ENCODE measurements around the gene FEZ2.
A peak's percentile ranks its signal among the peaks of the same experiment; 100 is the strongest.

Gene FEZ2

GRCh38 chr2:36536776-36537175 is 61.2 kb downstream of the FEZ2 start:
- H3K4me3 ChIP-seq: no peak overlapping the region
- no peak for TF ChIP-seq Cebpa-rat (IDR thresholded peaks at IDR 0.05)
- peak overlapping the region in 3 of 11 experiments; percentile 6 to 33 (median 17); a peak in 5 of 22 replicates for H3K4me2 ChIP-seq
- H4K20me1 ChIP-seq: no peaks in the 10 kb centered on the region
- H3K9me3 ChIP-seq (replicated peaks in 1 of 11): peaks cover 0 to 21% (median 6%) of the 10 kb centered on the region in 11 experiments; a peak in 11 of 22 replicates
- no peak overlapping the region for H3K9ac ChIP-seq
- peak overlapping the region in 3 of 11 experiments; percentile 14 to 29 (median 16); a peak in 1 of 22 replicates for H3K27ac ChIP-seq
- peaks cover under 1 to 24% (median 16%) of the 10 kb centered on the region in 10 experiments; a peak in 19 of 20 replicates for H3K4me1 ChIP-seq
- H3K36me3 ChIP-seq: peaks cover 27 to 81% (median 60%) of the 10 kb centered on the region in 11 experiments; a peak in 21 of 22 replicates
- H3K27me3 ChIP-seq: no peaks in the 10 kb centered on the region

- TF ChIP-seq Cebpa-rat (IDR thresholded peaks at IDR 0.05): no peak
- H3K36me3 ChIP-seq: peaks cover 18 to 68% (median 44%) of the 10 kb centered on the region in 11 experiments; a peak in 21 of 22 replicates
These were observed 62.9 kb downstream of the FEZ2 start for GRCh38 chr2:36535099-36535498.

GRCh38 chr2:36534275-36534799 is 63.6 kb downstream of the FEZ2 start:
- Histone ChIP-seq H3K27ac (peak overlapping the region in 3 of 11 experiments; percentile 2 to 44 (median 25); a peak in 2 of 22 replicates), H3K9ac (no peak overlapping the region), H3K4me3 (no peak overlapping the region), H4K20me1 (no peaks in the 10 kb centered on the region), H3K36me3 (peaks cover 11 to 61% (median 39%) of the 10 kb centered on the region in 11 experiments; a peak in 21 of 22 replicates), H3K4me1 (peaks cover 23 to 43% (median 37%) of the 10 kb centered on the region in 10 experiments), H3K9me3 (replicated peaks in 1 of 11) (peaks cover 0 to 21% (median 6%) of the 10 kb centered on the region in 11 experiments; a peak in 11 of 22 replicates), H3K4me2 (no peak overlapping the region), H3K27me3 (no peaks in the 10 kb centered on the region)
- no peak for TF ChIP-seq Cebpa-rat (IDR thresholded peaks at IDR 0.05)

More at GRCh38 chr2:36535099-36535498, 62.9 kb downstream of the FEZ2 start:
- H3K27me3 ChIP-seq: no peaks in the 10 kb centered on the region
- H3K4me1 ChIP-seq: peaks cover 17 to 36% (median 29%) of the 10 kb centered on the region in 10 experiments
- no peak overlapping the region for H3K4me2 ChIP-seq
- H4K20me1 ChIP-seq: no peaks in the 10 kb centered on the region
- H3K9ac ChIP-seq: no peak overlapping the region
- no peak overlapping the region for H3K4me3 ChIP-seq
- H3K27ac ChIP-seq: no peak overlapping the region
- peaks cover 0 to 21% (median 6%) of the 10 kb centered on the region in 11 experiments; a peak in 11 of 22 replicates for H3K9me3 ChIP-seq (replicated peaks in 1 of 11)

- Histone ChIP-seq H3K27me3 (no peaks in the 10 kb centered on the region), H4K20me1 (no peaks in the 10 kb centered on the region), H3K36me3 (peaks cover 6 to 50% (median 24%) of the 10 kb centered on the region in 11 experiments; a peak in 21 of 22 replicates), H3K27ac (peak overlapping the region; percentile 4 to 92 (median 76); a peak in 21 of 22 replicates), H3K9ac (peak overlapping the region in 9 of 11 experiments; percentile 15 to 74 (median 60); a peak in 14 of 22 replicates), H3K9me3 (replicated peaks in 1 of 11) (peaks cover 0 to 21% (median 6%) of the 10 kb centered on the region in 11 experiments; a peak in 11 of 22 replicates), H3K4me1 (peaks cover 23 to 37% (median 30%) of the 10 kb centered on the region in 10 experiments), H3K4me2 (peak overlapping the region; percentile 62 to 87 (median 79)), H3K4me3 (no peak overlapping the region; a peak in 1 of 20 replicates)
- TF ChIP-seq Cebpa-rat (IDR thresholded peaks at IDR 0.05): peak in 7 of 11 experiments; percentile 21 to 84 (median 73); a peak in 9 of 22 replicates
These were observed 67.0 kb downstream of the FEZ2 start for GRCh38 chr2:36530983-36531354.

GRCh38 chr2:36530178-36530982 is 67.6 kb downstream of the FEZ2 start:
- H3K36me3 ChIP-seq: peaks cover 7 to 50% (median 28%) of the 10 kb centered on the region in 11 experiments; a peak in 20 of 22 replicates
- H3K4me3 ChIP-seq: no peak overlapping the region
- peak overlapping the region; percentile 4 to 92 (median 76); a peak in 21 of 22 replicates for H3K27ac ChIP-seq
- peak overlapping the region in 9 of 11 experiments; percentile 15 to 71 (median 60); a peak in 14 of 22 replicates for H3K9ac ChIP-seq
- H3K4me2 ChIP-seq: peak overlapping the region; percentile 62 to 87 (median 79)
- H3K27me3 ChIP-seq: no peaks in the 10 kb centered on the region
- no peaks in the 10 kb centered on the region for H4K20me1 ChIP-seq
- TF ChIP-seq Cebpa-rat (IDR thresholded peaks at IDR 0.05): no peak
- H3K4me1 ChIP-seq: peaks cover 23 to 37% (median 30%) of the 10 kb centered on the region in 10 experiments
- peaks cover 0 to 21% (median 6%) of the 10 kb centered on the region in 11 experiments; a peak in 11 of 22 replicates for H3K9me3 ChIP-seq (replicated peaks in 1 of 11)

GRCh38 chr2:36528766-36529392 is 69.1 kb downstream of the FEZ2 start:
- H3K27me3 ChIP-seq: no peaks in the 10 kb centered on the region
- peak overlapping the region in 6 of 11 experiments; percentile 73 to 92 (median 86); a peak in 7 of 22 replicates for H3K27ac ChIP-seq
- H3K36me3 ChIP-seq: peaks cover 15 to 65% (median 39%) of the 10 kb centered on the region in 11 experiments; a peak in 21 of 22 replicates
- no peaks in the 10 kb centered on the region for H4K20me1 ChIP-seq
- H3K4me3 ChIP-seq: no peak overlapping the region
- no peak for TF ChIP-seq Cebpa-rat (IDR thresholded peaks at IDR 0.05)
- H3K4me1 ChIP-seq: peaks cover 23 to 37% (median 30%) of the 10 kb centered on the region in 10 experiments
- H3K9me3 ChIP-seq (replicated peaks in 1 of 11): peaks cover 0 to 16% (median 0%) of the 10 kb centered on the region in 11 experiments; a peak in 5 of 22 replicates
- H3K4me2 ChIP-seq: peak overlapping the region in 1 of 11 experiments; percentile 73; a peak in 1 of 22 replicates
- no peak overlapping the region for H3K9ac ChIP-seq

- H3K27ac ChIP-seq: peak overlapping the region in 5 of 11 experiments; percentile 19 to 92 (median 86); a peak in 7 of 22 replicates
- peaks cover 23 to 37% (median 30%) of the 10 kb centered on the region in 10 experiments for H3K4me1 ChIP-seq
- H4K20me1 ChIP-seq: no peaks in the 10 kb centered on the region
- peaks cover 21 to 68% (median 43%) of the 10 kb centered on the region in 11 experiments; a peak in 21 of 22 replicates for H3K36me3 ChIP-seq
- H3K9ac ChIP-seq: no peak overlapping the region
- no peak for TF ChIP-seq Cebpa-rat (IDR thresholded peaks at IDR 0.05)
- H3K4me2 ChIP-seq: no peak overlapping the region
- peaks cover 0 to 12% (median 0%) of the 10 kb centered on the region in 11 experiments; a peak in 5 of 22 replicates for H3K9me3 ChIP-seq (replicated peaks in 1 of 11)
- no peaks in the 10 kb centered on the region for H3K27me3 ChIP-seq
- no peak overlapping the region for H3K4me3 ChIP-seq
These were observed 69.7 kb downstream of the FEZ2 start for GRCh38 chr2:36528274-36528673.

- H3K36me3 ChIP-seq: peaks cover 38 to 69% (median 53%) of the 10 kb centered on the region in 11 experiments
- no peak for TF ChIP-seq Cebpa-rat (IDR thresholded peaks at IDR 0.05)
These were observed 71.7 kb downstream of the FEZ2 start for GRCh38 chr2:36526226-36526625.

More at GRCh38 chr2:36526226-36526625, 71.7 kb downstream of the FEZ2 start:
- no peak overlapping the region for H3K4me3 ChIP-seq
- no peak overlapping the region for H3K9ac ChIP-seq
- no peak overlapping the region for H3K27ac ChIP-seq
- no peak overlapping the region for H3K4me2 ChIP-seq
- no peaks in the 10 kb centered on the region for H4K20me1 ChIP-seq
- H3K9me3 ChIP-seq (replicated peaks in 1 of 11): no peaks in the 10 kb centered on the region
- no peaks in the 10 kb centered on the region for H3K27me3 ChIP-seq
- peaks cover 14 to 25% (median 19%) of the 10 kb centered on the region in 10 experiments for H3K4me1 ChIP-seq
